Measurements from ENCODE around the gene CYP24A1.

The CYP24A1 gene

DNA sequence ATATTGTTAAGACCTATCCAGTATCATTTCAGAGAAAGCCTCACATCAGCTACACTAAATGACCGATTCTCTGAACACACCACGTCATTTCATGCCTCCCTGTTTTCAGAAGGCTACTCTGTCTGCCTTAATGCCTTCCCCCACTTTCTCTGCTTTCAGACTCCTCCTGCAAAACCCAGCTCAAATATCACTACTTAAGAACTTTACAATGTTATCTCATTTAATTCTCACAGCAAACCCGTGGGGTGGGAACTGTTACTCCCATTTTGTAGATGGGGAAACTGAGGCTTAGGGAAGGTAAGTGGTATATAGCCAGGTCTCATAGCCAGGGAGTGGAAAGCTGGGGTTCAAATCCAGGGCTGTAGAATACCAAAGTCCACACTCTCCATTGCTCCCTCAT lies 2.8 kb downstream of the CYP24A1 start:
- no peak overlapping the region for H3K4me3 ChIP-seq (ENCODE audit: low read depth, low read length)
- no peak for TF ChIP-seq CTCF (IDR thresholded peaks at IDR 0.05; ENCODE audit: insufficient read depth, low read depth, low read length, missing control alignments)
- DNase-seq (ENCODE audit: low read depth) = no peak

- no peak for DNase-seq (ENCODE audit: low read depth)
- H3K4me3 ChIP-seq (ENCODE audit: low read depth, low read length) = no peak overlapping the region
- no peak for TF ChIP-seq CTCF (IDR thresholded peaks at IDR 0.05; ENCODE audit: insufficient read depth, low read depth, low read length, missing control alignments)
These were observed 3.7 kb downstream of the CYP24A1 start for GRCh38 chr20:54170026-54170471.

GRCh38 chr20:54168961-54169862 lies 4.6 kb downstream of the CYP24A1 start:
- no peak for TF ChIP-seq CTCF (IDR thresholded peaks at IDR 0.05; ENCODE audit: insufficient read depth, low read depth, low read length, missing control alignments)
- H3K4me3 ChIP-seq (ENCODE audit: low read depth, low read length) = no peak overlapping the region
- no peak for DNase-seq (ENCODE audit: low read depth)

DNA sequence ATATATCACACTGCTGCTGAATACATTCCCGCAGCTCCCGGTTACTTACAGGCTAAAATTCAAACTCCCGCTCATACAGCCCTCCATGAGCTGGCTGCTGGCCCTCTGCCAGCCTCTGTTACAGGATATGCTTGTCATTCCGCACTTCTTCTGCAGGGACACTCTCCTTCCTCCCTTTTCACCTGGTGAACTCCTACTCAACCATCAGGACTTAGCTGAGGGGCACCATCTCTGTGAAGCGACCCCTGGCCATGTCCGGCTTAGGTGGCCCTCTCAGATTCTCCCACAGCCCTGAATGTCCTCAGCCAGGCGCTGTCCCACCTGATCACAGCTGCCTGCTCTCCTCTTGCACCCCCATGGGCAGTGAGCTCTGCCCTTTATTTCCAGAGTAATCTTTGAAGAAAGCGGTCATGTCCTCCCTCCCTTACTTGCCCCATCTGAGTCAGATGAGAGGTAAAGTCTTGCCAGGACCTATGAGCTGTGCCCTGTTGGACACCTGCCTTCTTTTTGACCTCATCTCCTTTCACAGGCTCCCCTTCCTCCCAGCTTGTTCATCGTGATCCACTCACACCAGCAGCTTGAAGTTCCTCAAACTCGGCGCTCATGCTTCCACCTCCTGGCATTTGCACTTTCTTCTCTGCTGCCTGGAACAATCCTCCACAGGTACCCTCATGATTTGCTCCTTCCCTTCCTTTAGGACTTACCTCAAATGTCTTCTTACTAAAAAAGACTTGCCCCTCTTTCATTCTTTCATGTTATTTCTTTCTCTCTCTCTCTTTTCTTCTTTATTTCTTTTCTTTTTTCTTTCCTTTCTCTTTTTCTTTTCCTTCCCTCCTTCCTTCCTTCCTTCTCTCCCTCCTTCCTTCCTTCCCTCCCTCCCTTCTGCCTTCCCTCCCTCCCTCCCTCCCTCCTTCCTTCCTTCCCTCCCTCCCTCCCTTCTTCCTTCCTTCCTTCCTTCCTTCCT lies 5.6 kb downstream of the CYP24A1 start:
- TF ChIP-seq CTCF (IDR thresholded peaks at IDR 0.05; ENCODE audit: insufficient read depth, low read depth, low read length, missing control alignments) = no peak
- no peak for DNase-seq (ENCODE audit: low read depth)
- no peak overlapping the region for H3K4me3 ChIP-seq (ENCODE audit: low read depth, low read length)

DNA sequence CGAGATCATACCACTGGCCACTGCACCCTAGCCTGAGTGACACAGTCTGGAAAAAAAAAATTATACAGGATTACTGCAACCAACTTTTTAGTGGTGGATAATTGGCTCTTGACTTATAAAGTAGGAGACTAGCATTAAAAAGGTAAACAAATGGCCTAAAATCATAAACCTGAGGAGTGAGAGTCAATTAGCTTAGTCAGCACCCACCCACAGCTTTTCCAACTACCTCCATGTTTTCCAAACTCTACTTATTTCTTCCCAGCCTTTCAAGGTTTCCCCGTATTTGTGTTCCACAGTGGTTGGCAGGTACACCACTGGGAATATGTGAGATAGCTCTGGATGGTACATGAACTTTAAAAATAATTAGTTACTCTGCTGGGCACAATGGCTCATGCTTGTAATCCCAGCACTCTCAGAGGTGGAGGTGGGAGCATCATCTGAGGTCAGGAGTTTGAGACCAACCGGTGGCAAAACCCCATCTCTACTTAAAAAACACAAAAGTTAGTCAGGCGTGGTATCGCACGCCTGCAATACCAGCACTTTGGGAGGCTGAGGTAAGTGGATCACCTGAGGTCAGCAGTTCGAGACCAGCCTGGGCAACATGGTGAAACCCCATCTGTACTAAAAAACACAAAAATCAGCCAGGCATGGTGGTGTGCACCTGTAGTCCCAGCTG lies 6.7 kb downstream of the CYP24A1 start:
- TF ChIP-seq CTCF (IDR thresholded peaks at IDR 0.05; ENCODE audit: insufficient read depth, low read depth, low read length, missing control alignments) = no peak
- no peak for DNase-seq (ENCODE audit: low read depth)
- no peak overlapping the region for H3K4me3 ChIP-seq (ENCODE audit: low read depth, low read length)

DNA sequence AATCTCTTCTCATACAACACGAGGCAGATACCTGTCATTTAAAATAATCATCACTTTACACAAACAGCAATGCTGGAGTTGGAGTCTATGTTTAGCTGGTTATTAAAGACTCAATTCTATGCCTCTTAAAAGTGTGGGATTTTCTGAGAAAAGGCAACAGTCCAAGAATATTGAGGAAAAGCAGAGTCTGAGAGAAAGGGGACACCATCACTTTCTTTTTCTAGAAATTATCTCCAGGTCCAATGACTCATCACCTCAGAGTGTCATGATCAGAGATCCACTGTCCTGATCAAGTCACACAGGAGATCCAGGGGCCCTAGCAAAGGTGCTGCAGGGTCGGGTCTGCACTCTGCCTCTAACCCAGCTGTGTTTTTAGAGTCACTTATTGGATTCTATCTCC lies 8.0 kb downstream of the CYP24A1 start:
- no peak overlapping the region for H3K4me3 ChIP-seq (ENCODE audit: low read depth, low read length)
- TF ChIP-seq CTCF (IDR thresholded peaks at IDR 0.05; ENCODE audit: insufficient read depth, low read depth, low read length, missing control alignments) = no peak
- DNase-seq (ENCODE audit: low read depth) = no peak
